NCI-H1436 (cell line): ENCODE results near the gene FBXW4.

ENCODE experiments used
- DNase-seq: peaks from one replicate; lab custom pipeline; 2025; lab: John Stamatoyannopoulos, UW

The FBXW4 gene

DNA sequence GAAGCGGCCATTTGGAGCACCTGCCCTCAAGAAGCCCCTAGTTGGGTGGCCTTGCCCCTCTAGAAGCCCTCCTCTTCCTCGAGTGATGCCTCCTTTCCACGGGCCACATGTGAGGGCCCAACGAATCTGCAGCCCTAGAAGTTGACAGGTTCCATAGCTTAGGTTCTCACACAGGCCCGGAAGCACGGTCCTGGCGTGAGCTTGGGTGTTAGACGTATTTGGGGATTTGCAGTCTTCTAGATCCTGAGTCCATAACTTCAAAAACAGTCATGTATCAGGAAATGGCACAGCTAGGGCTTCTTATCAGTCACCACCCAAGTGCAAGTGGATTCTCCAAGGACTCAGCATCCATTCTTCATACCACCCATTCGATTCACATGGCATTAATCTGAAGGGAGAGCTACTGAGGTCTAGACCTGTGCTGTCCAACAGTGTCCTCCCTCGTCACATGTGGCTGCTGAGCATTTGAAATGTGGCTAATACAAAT lies 477 bp upstream of the FBXW4 start:
- no peak for DNase-seq

DNA sequence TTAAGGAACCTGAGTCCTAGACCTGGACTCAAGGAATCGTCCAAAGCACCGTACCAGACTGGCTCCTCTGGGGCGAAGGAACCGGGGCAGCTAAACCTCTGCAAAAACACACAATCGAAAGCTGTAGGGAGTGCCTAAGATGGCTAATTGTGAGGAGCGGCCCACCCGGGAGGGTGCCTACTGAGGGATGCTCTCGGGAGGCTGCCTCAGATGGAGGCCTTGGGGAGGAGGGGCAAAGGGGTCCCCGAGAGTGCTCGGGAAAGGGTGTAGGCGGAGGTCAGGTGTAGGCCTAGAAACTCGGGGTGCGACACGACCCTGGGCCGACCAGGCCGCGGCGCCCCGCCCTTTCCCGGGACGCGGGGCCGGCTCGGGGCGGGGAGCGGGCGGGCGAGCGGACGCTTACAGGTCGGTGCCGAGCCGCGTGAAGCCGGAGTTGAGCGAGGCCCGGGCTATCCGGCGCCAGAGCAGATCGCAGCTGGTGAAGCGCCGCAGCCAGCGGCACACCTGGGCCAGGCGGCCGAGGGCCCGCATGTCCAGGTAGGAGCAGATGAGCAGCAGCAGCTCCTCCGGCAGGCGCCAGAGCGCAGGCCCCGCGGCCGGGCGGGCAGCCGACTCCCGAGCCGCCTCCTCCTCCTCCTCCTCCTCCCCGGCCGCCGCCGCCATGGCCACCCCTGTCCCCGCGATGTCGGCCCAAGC lies 844 bp downstream of the FBXW4 start:
- DNase-seq = peak; percentile 56

DNA sequence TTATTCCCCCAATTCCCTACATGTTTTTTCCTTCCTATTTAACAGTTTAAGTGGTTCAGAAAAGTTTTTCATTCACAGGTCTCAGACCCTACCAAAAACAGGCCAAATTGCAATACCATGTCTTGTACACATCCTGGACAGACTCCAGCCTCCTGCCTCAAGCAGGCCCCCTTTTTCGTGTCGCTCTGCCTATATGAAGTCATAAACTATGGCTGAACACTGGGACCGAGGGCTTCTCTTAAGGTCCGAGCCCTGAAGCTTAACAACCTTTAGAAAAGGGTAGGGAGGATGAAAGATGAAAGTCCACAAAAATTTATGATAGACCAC lies 1.4 kb downstream of the FBXW4 start:
- no peak for DNase-seq

DNA sequence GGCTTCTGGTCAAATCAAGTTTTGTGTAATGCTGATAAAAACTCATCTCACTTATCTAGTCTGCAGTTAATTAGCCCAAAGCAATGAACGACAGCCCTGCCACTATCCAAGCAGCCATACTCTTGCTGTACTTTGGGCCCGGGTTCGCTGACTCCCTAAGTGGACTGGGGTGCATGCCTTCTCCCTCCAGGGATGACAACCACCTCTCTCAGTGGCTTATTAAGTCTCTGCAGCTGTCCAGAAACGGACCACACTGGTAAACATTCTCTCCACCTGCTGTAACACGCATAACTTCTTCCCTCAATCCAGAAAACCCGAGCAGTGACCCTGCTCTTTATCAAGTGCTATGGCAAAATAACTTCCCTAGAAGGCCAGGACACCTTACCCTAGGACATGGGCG lies 3.9 kb downstream of the FBXW4 start:
- DNase-seq = no peak

DNA sequence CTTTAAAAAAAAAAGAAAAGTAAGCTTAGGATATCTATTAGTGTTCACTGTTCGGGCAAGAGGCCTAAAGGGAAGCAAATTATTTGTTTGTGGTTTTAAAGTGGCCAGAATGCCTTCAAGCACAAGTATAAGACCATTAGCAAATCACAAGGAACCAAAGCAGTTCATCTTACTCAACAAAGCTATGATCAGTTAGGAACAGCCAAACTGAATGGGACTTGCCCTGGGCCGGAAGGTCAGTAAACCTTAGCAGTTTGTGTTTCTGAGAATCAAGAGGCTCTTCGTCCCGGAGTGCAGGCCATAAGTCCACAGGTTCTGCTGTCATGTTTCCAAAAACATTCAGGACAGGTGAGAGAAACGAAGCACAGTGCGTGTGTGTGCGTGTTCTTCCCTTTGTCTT lies 4.5 kb downstream of the FBXW4 start:
- no peak for DNase-seq

DNA sequence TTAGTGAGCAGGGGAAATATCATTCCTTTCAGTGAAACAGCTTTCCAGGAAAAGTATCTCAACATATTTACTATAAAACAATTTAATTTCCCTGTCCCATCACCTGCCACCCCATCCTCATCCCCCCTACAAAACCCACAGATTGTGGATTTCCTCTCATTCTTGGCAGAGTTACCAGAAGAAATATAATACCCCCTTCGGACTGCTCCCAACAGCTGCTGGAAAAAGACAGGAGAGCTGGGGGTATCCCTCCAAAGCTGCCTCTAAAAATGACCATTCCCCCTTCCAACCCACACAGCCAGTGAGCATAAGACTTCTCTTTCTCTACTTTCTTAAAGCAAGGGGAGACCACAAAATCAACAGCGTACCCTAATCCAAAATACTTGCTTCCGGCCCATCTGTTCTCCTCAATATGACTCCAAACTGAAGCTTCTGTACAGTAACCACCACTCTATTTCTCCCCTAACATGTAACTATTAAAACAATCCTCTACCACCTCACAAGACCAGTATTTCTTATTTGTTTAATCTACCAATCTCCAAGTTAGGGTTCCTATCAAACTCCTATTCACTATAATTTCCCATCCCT lies 7.8 kb downstream of the FBXW4 start:
- no peak for DNase-seq

DNA sequence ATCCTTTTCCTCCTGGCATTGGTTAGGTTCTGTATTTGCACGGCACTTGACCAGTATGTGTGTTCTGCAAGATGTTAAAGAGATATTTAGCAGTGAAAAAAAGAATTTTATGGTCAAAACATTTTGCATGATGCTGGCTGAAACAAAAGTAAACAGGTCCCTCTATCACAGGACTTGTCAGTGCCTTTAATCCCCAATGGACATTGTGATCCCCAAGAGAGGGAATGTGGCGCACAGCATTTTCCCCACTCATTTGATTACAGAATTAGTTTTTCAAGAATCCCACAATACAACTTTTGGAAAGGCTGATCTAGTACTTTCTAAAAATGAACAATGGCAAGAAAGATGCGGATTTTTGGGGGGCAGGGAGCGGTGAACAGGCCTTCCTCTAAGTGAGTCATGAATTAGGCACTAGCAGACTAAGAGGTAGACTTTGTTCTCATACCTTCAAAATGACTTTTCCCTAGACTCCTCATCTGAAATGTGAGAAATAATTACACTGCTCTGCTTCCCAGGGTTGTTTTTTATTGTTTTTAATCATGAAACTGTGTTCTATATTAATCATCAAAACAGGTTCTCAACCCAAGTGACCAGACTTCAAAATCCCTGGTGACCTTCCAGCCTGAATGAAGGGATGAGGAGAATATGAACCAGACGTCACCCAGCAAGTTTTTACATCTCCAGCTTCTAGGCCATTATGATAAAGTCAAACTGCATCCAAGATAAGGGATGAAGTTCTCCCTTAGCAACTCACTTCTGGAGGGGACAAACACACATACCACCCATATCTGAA lies 8.6 kb downstream of the FBXW4 start:
- no peak for DNase-seq

DNA sequence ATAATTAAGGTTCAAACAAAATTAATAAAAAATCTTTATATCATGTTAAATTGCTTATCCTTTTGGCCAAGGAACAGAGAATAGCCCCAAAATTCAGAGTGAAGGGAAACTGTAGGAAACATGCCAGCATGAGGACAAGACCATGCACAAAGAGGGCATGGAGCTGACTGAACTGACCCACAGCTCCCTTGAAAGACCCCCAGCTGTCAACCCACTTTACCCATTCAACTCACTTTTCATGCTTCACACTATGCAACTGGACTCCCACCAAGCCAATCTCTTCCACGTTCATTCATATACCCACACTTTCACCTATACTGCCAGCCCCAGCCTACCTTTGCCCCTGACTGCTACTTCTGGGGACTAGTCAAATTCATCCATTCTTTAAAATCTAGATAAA lies 10.2 kb downstream of the FBXW4 start:
- no peak for DNase-seq

DNA sequence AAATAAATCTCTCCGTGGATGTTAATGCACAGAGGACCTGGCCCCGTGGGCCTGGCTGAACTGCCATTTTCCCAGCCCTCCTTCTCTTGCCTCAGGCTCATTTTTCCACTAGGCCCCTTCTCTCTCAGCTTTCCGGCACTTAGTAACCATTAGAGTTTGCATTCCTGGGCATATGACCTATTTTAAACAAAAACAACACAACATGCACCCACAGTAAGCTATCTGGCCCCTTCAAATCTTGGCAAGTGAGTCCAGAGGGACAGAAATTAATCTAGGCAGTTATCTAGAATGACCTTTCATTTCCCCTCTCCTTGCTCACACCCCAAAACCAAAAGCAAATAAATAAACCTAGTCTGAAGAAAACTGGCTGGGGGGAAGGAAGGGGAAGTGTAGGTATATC lies 11.7 kb downstream of the FBXW4 start:
- no peak for DNase-seq

DNA sequence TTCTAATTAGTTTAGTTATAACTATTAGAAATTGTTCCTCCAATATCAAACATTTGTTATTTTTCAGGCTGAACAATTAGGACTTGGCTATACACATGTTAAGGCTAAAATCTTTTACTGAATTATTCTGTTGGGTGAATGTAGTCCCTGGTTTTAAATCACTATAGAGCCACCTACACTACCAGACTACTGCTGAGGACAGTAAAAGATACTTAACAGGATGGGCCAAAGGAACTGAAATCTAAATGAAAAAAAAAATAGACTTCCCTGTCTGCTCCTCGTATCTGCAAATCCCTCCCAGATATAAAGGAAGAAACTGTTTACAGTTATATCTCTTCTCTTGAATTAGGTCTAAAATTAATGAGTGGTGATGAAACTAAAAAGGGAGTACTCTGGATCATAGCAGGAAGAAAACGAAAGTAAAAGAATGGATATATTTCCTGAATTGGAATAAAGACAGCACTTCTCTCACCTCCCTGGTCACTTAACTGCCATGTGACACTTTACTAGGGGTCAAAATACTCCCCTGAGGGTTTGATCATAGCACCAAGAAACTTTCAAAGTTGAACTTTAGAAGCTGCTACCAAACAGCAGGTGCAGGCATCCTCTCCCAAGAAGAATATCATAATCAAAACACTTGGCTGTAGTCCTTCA lies 12.7 kb downstream of the FBXW4 start:
- no peak for DNase-seq

DNA sequence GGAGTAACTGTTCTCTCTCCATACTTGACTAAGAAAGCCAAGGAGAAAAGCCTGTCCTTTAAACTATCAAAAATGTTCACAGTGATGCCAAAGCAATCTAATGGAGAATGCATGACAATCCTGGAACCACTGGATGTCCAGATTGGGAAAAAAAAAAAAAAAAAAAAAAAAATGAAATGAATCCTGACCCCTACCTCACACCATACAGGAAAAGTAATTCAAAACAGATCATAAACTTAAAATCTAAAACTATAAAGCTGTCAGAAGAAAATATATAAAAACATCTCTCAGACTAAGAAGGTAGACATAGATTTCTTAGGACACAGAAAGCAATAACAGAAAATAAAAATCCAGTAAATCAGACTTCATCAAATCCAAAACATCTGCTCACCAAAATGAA lies 18.4 kb downstream of the FBXW4 start:
- no peak for DNase-seq

DNA sequence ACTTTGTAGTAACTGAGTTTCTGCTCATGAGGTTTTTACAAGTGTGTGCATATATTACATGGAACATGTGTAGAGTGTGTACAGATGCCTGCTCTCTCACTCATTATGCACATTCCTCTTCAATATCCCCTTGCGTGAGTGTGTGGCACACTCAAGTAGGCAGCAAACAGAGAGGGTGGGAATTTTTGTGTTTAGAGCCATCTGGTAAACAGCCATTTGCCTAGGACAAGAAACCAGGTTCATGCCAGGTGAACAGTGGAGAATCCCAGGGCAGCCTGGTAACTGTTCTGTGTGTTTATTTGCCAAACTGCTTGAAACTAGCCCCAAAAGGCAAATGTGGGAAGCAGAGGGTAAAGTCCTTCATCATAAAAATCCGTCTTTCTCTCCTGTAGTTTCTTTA lies 19.9 kb downstream of the FBXW4 start:
- DNase-seq = no peak

DNA sequence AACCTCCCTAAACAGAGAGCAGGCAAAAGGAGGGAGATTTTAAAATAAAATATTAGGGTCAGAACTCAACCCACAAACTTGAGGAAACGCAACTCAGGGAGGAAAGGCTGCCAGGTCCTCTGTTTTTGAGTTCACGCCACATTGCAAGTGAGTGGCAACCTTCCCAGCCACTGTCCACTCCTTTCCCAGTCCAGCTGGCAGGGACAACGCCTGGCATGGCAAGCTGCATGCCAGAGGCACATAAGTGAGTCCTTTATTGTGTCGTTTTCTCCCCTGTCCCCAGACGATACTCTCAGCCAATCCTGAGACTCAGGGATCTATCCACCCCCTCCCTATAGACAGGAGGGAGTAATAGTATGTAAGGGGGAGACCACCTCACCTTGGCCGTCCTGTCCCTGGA lies 22.4 kb downstream of the FBXW4 start:
- no peak for DNase-seq

DNA sequence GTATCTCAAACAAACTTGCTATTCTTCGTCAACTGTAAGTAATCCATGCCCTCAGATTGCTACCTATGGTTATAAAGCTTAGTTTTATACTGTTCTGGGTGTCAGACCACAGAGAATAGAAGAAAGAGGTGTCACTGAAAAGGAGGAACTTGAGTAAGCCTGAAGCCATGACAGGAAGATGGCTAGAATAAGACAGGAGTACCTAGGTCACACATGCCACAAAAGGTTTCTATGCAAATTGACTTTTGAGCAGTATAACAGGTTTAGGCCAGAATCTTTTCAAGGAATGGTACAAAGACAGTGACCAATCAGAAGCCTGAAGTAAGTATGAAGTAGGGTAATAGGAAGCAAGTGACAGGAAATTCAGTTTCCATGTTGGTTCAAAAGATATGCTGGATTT lies 23.5 kb downstream of the FBXW4 start:
- no peak for DNase-seq

DNA sequence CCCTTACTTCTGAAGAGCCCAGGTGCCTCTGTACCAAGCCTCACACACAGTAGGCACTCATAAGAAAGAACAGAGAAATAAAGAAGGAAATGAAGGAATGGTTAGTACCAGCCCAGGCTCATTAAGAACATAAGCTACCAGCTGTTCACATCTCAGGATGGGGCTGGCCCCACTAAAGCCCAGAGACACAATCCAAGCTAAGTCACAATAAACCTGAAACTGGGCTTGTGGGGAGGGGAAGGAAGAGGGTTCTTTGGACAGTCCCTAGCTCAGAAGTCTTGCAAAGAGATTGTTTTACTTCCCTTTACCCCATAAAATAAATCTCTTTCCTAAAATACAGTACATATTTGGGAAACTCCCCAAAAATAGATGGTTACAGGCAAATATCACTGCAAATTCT lies 24.3 kb downstream of the FBXW4 start:
- no peak for DNase-seq

DNA sequence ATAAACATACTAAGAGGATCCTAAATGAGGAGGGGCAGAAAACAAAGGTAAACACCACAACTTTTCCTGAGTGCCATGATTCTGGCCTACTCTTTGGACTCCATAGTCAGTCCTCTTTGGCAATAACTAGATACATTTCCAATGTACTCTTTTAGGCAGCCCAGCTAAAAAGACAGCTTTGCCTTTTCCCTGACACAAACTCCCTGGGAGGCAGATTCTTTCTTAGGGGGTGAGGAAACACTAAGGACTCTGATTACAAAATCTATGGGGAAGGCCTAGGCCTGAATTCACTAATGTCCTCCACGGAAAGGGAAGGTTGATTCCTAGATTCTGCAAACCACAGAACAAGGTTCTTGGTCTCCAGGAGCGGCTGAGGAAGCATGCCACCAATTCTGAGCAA lies 25.8 kb downstream of the FBXW4 start:
- no peak for DNase-seq

DNA sequence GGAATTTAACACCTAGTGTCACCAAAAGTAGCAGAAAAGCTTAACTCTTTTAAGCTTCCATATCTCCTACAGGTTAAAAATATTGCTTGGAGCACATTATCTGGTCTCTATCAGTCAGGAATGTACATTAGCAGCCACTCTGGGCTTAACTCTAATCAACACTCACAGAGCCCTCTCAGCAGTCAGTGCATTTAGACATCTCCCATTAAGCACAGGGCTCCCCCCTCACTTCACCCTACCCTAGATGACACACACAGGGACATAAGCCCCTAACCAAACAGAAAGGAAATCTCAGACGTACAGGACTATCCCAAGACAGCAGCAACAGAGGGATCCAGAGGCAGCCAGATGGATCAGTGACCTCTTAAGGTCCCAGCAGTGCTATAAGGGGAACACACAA lies 26.4 kb downstream of the FBXW4 start:
- no peak for DNase-seq

DNA sequence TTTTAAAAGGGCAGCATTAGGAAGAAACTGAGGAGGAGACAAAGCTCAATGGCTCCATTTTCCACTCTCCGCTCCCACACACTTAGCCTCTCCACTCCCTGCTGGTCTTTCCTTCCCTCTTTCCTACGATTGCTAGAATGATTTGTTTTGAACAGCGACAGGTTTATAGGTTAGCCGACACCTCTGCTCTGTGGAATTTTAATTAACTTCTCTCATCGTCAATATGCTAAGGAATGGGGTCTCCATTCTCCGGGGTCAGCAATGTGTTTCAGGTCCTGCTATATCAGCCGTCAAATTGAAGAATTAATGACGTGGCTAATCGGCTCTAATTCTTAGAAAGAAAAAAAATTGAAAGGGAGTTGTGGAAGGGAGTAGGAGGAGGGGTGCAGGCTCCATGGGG lies 28.9 kb downstream of the FBXW4 start:
- DNase-seq = no peak

DNA sequence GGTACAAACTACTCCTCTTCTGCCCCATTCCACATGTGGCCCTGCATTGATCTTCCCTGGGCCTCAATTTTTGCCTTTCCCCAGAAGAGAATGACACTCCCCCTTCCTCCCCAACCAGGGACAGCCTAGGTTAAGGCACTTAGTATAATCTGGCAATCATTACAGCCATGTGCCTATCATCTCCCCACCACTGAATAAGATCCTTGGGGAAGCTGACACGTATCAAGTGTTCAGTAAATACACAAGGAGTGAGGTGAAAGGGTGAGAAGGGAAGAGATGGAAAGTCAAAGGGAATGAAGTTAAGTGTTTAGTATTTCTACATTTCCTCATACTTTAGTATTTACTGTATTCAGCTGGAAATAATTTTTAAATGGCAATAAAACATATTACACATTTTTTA lies 31.9 kb downstream of the FBXW4 start:
- no peak for DNase-seq

DNA sequence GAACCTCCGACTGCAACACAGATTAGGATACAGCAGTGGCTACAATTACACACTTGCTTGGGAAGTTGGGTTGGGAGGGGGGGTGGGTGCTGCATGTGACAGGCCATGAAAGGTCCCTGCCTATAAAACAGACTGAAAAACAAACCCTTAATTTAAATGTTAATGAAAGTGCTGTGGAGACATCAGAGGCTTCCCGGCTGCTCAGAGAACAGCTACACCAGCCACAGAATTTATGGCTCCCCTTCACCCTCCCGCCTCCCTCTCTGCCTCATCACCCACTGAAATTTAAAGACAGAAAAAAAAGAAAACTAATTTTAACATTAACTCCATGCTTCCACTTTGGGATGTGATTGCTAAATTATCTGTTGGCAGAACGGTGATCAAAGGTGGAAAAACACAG lies 34.7 kb downstream of the FBXW4 start:
- no peak for DNase-seq

DNA sequence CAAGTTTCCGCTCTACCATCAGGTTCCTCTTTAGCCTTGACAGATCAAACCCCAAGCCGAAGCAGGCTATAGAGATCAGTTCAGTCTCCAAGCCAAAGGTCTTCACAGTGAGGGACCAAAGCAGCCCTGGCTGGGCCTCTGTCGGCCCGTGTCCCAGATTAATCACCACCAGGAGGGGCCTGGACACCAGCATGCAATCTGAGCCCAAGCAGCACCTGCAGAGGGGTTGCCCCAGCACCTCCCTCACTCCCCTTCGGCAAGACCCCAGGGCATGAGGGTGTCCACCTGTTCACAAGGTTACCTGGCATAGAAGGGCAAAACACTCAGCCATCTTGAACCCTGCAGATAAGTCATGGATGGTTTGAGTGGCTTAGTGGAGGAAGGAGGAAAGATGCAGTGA lies 36.0 kb downstream of the FBXW4 start:
- DNase-seq = no peak

DNA sequence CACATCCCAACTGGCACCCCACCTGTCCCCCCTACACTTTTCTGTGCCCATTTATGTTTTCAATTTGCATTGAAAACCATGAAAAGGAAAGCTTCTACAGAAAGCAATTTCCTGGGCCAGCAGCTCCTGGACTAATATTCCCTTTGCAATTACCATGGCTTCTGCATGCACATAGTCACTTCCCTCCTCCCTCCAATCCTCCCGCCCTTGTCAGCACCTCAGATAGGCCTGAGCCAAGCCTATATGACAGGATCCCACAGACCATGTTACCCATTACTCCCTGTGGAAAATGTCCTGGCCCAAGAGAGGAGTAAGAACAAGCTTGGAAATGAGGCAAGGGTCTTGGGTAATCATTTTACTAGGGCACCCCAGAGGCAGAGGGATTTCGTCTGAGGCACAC lies 38.1 kb downstream of the FBXW4 start:
- no peak for DNase-seq

DNA sequence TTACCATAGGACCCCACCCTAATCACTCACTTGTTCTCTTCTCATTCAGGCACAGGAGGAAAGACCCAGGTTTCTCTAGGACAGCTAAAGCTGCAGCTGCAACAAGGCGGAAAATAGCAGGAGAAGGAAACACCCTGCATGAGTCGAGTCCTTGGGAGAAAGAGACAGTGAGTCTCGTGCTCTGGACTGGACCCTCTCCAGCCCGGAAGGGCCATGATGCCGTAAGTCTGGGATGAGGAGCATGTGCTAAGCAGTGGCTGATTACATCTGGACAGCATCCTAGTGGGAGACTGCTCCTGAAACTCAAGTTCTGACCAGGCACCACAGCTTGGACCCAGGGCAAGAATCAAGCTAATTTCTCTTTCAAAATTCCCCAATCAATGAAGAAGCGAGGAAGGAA lies 39.4 kb downstream of the FBXW4 start:
- no peak for DNase-seq
